K562 (cell line): Measurements from ENCODE around the gene FOXA3. TPM values are rescaled to one million over a fixed set of nuclear protein-coding genes. Genes with fewer than 3 reads are reported as not detected.

ENCODE experiments used
- ATF4 ChIP-seq: fragments of 450-650 bp; formaldehyde crosslinking; IDR thresholded peaks from 2 replicates; pipeline ENCODE4 v1.4.0; 2022; ENCODE audit warnings: mild to moderate bottlenecking, moderate library complexity
- BHLHE40 ChIP-seq: IDR thresholded peaks from 2 replicates; pipeline ENCODE4 v1.6.1; 2011; ENCODE audit warnings: low read length, improper control_type of control experiment
- BRCA1 ChIP-seq, 2 experiments: fragments of 450-650 bp in 1 of 2; sonication (generic) in 1 of 2; formaldehyde crosslinking in 1 of 2; IDR thresholded peaks; 2 replicates each; pipeline versions ENCODE4 v1.5.0 to v1.6.1; 2017 to 2020; ENCODE audit warnings: mild to moderate bottlenecking in 1 of 2, missing genetic modification reagents in 1 of 2
- CC2D1A ChIP-seq: fragments of 450-650 bp; IDR thresholded peaks from 2 replicates; pipeline ENCODE4 v1.6.1; 2017; ENCODE audit warnings: mild to moderate bottlenecking
- DACH1 ChIP-seq: fragments of 450-650 bp; IDR thresholded peaks from 2 replicates; pipeline ENCODE4 v1.6.1; 2018; ENCODE audit not compliant: partially characterized antibody
- DEAF1 ChIP-seq: fragments of 450-650 bp; formaldehyde crosslinking; IDR thresholded peaks from 2 replicates; pipeline ENCODE4 v1.4.0; 2020; ENCODE audit warnings: mild to moderate bottlenecking, moderate library complexity
- DNMT1 ChIP-seq: fragments of 450-650 bp; IDR thresholded peaks from 2 replicates; pipeline ENCODE4 v1.6.1; 2016; ENCODE audit warnings: antibody characterized with exemption, mild to moderate bottlenecking
- EGR1 ChIP-seq: fragments of 450-650 bp; conservative IDR thresholded peaks from 2 replicates; pipeline ENCODE4 v1.6.1; 2017; ENCODE audit warnings: mild to moderate bottlenecking
- GABPB2 ChIP-seq: fragments of 250-450 bp; sonication (Bioruptor Pico); conservative IDR thresholded peaks from 2 replicates; pipeline ENCODE4 v1.5.1; 2021; ENCODE audit warnings: mild to moderate bottlenecking
- HNRNPUL1 ChIP-seq: fragments of 200-400 bp; formaldehyde crosslinking; IDR thresholded peaks from 2 replicates; pipeline ENCODE4 v1.6.1; 2017; ENCODE audit warnings: low read length
- KDM1A ChIP-seq, 2 experiments: fragments of 450-650 bp; IDR thresholded peaks; 2 replicates each; pipeline ENCODE4 v1.6.1; 2016; ENCODE audit warnings: mild to moderate bottlenecking in 2 of 2
- MAFG ChIP-seq: fragments of 450-650 bp; conservative IDR thresholded peaks from 2 replicates; pipeline ENCODE4 v1.6.1; 2016; ENCODE audit warnings: missing genetic modification characterization, missing compliant biosample characterization
- NCOA1 ChIP-seq: fragments of 450-650 bp; IDR thresholded peaks from 2 replicates; pipeline ENCODE4 v1.6.1; 2016; ENCODE audit warnings: low read depth
- NR2F6 ChIP-seq: fragments of 450-650 bp; formaldehyde crosslinking; IDR thresholded peaks from 2 replicates; pipeline ENCODE4 v1.4.0; 2020; ENCODE audit warnings: mild to moderate bottlenecking
- PPARD ChIP-seq: fragments of 250-450 bp; sonication (Bioruptor Pico); IDR thresholded peaks from 2 replicates; pipeline ENCODE4 v1.8.0; 2022; ENCODE audit warnings: inconsistent platforms, mild to moderate bottlenecking, moderate library complexity
- RFX7 ChIP-seq: fragments of 250-450 bp; sonication (Bioruptor Pico); IDR thresholded peaks from 2 replicates; pipeline ENCODE4 v1.5.1; 2021; ENCODE audit warnings: mild to moderate bottlenecking
- SMC3 ChIP-seq: conservative IDR thresholded peaks from 2 replicates; pipeline ENCODE4 v1.6.1; 2011; ENCODE audit warnings: low read depth, low read length, improper control_type of control experiment; ENCODE audit not compliant: insufficient read depth
- SRSF9 ChIP-seq: fragments of 200-400 bp; formaldehyde crosslinking; IDR thresholded peaks from 2 replicates; pipeline ENCODE4 v1.6.1; 2017; ENCODE audit warnings: low read depth, low read length, borderline replicate concordance
- STAG1 ChIP-seq: sonication (generic); formaldehyde crosslinking; IDR thresholded peaks from 2 replicates; pipeline ENCODE4 v1.5.0; 2020; ENCODE audit warnings: missing genetic modification reagents, borderline replicate concordance
- TBL1XR1 ChIP-seq, 2 experiments: IDR thresholded peaks; 2 replicates each; pipeline ENCODE4 v1.6.1; 2012; ENCODE audit warnings: improper control_type of control experiment in 2 of 2, low read length in 2 of 2, mild to moderate bottlenecking in 1 of 2
- TCF15 ChIP-seq: fragments of 250-450 bp; sonication (Bioruptor Pico); IDR thresholded peaks from 2 replicates; pipeline ENCODE4 v1.8.0; 2022; ENCODE audit warnings: moderate library complexity, mild to moderate bottlenecking, inconsistent platforms
- TEAD2 ChIP-seq: fragments of 450-650 bp; IDR thresholded peaks from 2 replicates; pipeline ENCODE4 v1.6.1; 2016; ENCODE audit warnings: missing genetic modification characterization, control low read depth, missing compliant biosample characterization
- ZNF232 ChIP-seq: sonication (generic); formaldehyde crosslinking; IDR thresholded peaks from 2 replicates; pipeline ENCODE4 v1.8.0; 2022; ENCODE audit warnings: mild to moderate bottlenecking, missing genetic modification reagents
- ZNF280B ChIP-seq: fragments of 250-450 bp; sonication (Bioruptor Pico); IDR thresholded peaks from 2 replicates; pipeline ENCODE4 v1.5.1; 2021; ENCODE audit warnings: mild to moderate bottlenecking
- ZNF431 ChIP-seq: sonication (generic); formaldehyde crosslinking; IDR thresholded peaks from 2 replicates; pipeline ENCODE4 v1.8.0; 2022; ENCODE audit warnings: mild to moderate bottlenecking, missing genetic modification reagents
- ZNF668 ChIP-seq: fragments of 250-450 bp; sonication (Bioruptor Pico); IDR thresholded peaks from 2 replicates; pipeline ENCODE4 v1.8.0; 2022; ENCODE audit warnings: mild to moderate bottlenecking, inconsistent platforms
- ZNF780A ChIP-seq: fragments of 250-450 bp; sonication (Bioruptor Pico); IDR thresholded peaks from 2 replicates; pipeline ENCODE4 v1.5.0; 2021; ENCODE audit warnings: mild to moderate bottlenecking
- polyA plus RNA-seq, 8 experiments: library from polyadenylated mRNA; depleted of rRNA in 4 of 8; stranded (reverse) in 5 of 8; unstranded in 3 of 8; fragments of >200 nt; fragmentation: Nextera tagmentation in 2 of 8; fragmentation: Illumina TruSeq in 1 of 8; extraction: Ambion mirVana in 2 of 8; extraction: Trizol in 1 of 8; gene quantifications; 2 replicates each; pipeline versions ENCODE4 v1.2.1 to v1.2.3, GENCODE V29; 2011 to 2014; ENCODE audit warnings: inconsistent platforms in 1 of 8, missing spikeins in 1 of 8
- total RNA-seq, 7 experiments: library from RNA; depleted of rRNA in 6 of 7; stranded (reverse); fragments of >200 nt in 6 of 7; fragmentation: Illumina TruSeq in 2 of 7; extraction: Trizol in 2 of 7; gene quantifications; 2 replicates each; pipeline versions ENCODE4 v1.2.1 to v1.2.3, GENCODE V29; 2011 to 2021; ENCODE audit warnings: low replicate concordance in 1 of 7

Gene FOXA3
- total and polyA plus RNA-seq, 9 of the 15 experiments (the other 6 are each of a cell fraction or from before 2014, with no cell fraction given) = 1.3 to 15.5 (median 4.7) TPM

GRCh38 chr19:45817010-45817724, 47.0 kb upstream of the FOXA3 start (continued):
- TF ChIP-seq PPARD (CRISPR knock-in tag) (no peak), STAG1 (CRISPR knock-in tag) (peak; percentile 41; the same call in 1 of the 2 replicates), TBL1XR1 (IDR thresholded peaks at IDR 0.05; ENCODE audit: low read length in 2 of 2) (peak in 1 of 2 experiments; percentile 16; a peak in 1 of 4 replicates), ATF4 (CRISPR knock-in tag) (no peak), SMC3 (peak; percentile 88), CC2D1A (peak; percentile 29; the same call in 1 of the 2 replicates), SRSF9 (no peak), KDM1A (IDR thresholded peaks at IDR 0.05) (no peak), BRCA1 (IDR thresholded peaks at IDR 0.05) (no peak), BRCA1 (CRISPR knock-in tag; IDR thresholded peaks at IDR 0.05) (no peak), ZNF780A (CRISPR knock-in tag) (no peak), ZNF280B (CRISPR knock-in tag) (no peak), TCF15 (no peak), MAFG (tag) (no peak), ZNF431 (CRISPR knock-in tag) (no peak), NR2F6 (no peak), RFX7 (no peak), TEAD2 (no peak), ZNF232 (CRISPR knock-in tag) (no peak), BHLHE40 (peak; percentile 83), DNMT1 (no peak), DACH1 (no peak), EGR1 (no peak), GABPB2 (CRISPR knock-in tag) (no peak), NCOA1 (no peak), HNRNPUL1 (no peak), ZNF668 (CRISPR knock-in tag) (no peak), DEAF1 (CRISPR knock-in tag) (no peak; the same call in 1 of the 2 replicates)
